OCI-M2 (cell line): ENCODE data around the gene LRRC32.
"Not testable (repeated sequence)": the region's sequence is repeated elsewhere in the genome, so short reads cannot be mapped to it uniquely, and the experiment has no call there.

Source experiments
- DNase-seq: peaks from one replicate; lab custom pipeline; 2025; ENCODE audit not compliant: unreplicated experiment; lab: John Stamatoyannopoulos, UW

The LRRC32 gene

DNA sequence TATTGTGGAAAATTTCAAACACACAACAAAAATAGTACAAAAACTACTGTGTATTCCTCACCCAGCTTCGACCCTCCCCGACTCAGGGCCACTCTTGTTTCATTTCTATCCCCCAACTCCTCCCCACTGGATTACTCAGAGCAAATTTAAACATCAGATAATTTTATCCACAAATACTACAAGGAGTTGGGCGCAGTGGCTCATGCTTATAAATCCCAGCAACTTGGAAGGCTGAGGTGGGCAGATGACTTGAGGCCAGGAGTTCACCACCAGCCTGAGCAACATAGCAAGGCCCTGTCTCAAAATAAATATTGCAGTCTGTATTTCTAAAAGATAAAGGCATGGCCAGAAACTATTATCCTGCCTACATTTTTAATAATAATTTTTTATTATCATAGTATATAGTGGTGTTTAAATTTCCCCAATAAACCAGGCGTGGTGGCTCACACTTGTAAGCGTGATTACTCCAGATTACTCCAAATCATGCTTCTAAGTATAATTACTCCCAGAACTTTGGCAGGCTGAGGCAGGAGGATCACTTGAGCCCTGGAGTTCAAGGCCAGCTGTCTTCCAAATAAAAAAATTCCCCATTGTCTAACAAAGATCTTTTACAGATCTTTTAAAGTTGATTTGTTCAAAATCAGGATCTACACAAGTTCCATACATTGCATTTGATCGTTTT lies 39.8 kb downstream of the LRRC32 start:
- no peak for DNase-seq

DNA sequence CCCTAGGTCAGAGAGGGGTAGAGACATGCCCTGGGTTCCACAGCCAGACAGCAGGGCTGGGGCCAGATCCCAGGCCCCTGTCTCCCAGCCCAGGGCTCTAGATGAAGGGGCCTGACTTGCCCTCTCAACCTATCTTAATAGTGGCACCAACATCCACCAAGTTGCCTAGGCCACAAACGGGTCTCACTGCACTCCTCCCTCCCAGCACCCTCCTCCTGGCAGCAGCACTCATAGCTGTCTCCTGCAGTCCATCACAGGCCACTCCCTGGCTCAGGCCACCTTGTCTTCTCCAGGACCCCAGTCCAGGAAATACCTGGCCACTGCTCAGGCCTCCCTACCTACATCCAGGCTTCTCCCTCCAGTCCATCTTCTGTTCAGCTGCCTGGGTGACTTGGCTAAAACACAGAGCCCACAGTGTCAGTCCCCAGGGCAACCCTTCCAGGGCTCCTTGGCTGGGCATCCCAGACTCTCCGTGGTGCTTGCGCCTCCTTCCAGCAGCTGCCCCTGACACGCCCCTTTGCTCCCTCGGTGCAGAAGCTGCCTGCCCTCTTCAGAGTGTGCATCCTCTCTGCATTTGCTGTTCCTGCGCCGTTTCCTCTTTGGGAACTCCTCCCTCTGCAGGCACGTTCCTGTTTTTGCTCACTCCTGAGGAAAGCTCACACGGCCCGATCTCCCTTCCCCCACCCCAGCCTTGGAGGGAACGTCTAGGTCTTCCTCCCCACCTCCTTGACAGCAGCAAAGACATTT lies 40.5 kb downstream of the LRRC32 start:
- DNase-seq: no peak

DNA sequence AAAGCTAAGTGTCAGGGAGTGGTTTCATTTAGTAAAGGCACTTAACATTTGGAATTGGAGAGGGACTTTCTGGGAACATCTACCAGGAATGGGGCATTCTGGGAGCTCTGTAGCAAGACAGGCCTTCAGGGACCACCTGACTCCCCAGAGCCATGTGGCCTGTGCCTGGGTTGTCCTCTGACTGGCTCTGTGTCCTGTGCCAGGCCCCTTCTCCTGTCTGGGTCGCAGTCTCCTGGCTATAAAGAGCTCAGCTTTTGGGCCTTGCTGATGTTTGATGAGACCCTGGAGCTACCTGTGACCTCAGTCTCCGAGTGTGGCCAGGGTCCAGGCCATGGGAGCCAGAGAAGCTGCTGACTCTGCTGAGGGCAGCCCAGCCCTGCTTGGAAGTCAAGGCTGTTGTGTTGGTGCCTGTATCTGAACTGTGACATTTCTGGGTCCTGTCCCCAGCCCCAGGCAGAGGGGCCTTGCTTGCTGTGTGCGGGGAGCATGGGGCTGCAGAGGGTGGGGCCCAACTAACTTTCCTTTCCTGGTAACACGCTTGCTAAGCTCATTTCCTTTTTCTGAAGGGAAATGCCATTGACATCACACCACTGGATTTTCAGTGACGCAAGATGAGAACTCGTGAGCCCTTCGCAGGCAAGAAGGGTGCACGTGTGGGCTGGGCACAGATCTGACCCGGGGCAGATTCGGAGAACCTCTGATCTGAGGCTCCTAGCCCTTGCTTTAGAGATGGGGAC lies 41.3 kb downstream of the LRRC32 start:
- DNase-seq: no peak

DNA sequence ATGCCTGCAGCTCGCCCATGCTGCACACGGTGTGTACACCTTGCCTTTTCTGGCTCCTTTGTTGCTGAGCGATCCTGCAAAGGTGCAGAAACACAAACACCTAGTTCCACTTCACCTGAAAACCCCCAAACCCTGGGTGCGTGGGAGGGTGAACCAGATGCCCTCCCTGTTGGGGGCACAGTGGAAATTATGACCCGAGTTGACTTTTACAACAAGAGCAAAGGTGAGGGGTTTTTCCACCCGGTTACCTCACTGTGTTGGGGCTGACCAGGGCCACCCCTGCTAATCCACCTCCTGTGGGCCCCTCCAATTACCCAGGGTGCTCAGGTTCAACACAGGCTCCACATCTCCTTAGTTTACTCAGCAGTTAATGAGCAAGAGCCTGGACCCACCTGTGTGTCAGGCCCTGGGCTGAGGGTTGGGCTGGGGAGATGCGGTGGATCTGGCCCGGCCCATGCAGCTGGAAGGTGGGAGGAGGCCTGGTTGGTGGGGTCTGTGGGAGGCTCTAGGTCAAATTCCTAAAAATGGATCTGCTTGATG lies 42.1 kb downstream of the LRRC32 start:
- no peak for DNase-seq

DNA sequence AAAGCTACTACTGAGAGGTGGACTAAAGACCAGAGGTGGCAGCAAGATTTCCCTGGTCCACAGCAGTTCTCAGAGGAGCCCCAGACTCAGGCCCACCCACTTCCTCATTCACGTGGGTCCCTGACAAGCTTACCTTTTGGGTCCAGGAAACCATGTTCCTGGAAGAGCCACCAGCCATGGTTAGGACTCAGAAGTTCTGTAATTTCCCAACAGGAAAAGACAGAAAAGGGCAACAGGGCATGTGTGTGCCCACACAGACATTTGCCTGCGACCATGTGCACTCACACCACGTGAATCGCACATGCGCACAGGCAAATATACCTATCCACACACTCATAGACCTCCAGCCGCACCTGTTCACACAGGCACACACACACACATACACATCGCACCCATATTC lies 42.9 kb downstream of the LRRC32 start:
- DNase-seq: no peak

DNA sequence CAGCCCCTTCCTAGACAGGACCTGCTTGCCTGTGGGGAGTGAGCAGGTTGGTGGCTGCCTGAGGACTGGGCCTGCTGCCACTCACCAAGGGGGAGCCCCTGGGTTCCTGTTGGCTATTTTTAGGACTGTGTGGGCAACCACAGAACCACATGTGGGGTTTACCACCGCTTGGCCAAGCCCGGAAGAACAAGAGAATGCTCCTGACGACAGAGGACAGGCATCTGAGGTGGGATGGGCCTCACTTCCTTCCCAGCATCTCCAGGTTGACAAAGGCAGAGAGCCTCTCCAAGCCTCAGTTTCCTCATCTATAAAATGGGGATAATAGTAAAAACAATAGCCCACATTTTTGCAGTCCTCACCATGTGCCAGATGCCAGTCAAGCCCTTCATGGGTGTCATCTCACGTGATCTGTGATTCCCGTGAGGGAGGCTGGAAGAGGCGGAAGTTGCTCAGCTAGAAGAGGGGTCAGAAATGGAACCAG lies 43.6 kb downstream of the LRRC32 start:
- no peak for DNase-seq

DNA sequence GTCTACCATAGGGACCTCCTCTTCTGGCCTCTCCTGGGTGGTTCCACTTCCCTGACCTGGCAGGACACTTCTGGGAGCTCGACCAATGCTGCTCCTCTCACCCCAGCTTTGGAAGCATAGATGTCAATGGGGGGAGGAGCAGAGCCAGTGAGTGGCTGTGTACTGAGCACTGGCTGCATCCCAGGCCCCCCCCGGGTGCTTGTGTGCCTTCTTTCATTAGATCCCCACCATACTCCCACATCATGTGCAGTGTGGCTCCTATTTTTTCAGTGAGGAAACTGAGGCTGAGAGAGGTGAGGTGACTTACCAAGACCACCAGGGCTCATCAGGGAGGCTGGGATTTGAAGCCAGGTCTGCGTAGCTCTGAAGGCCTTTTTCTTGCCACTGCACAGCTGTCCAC lies 44.3 kb downstream of the LRRC32 start:
- DNase-seq: no peak

DNA sequence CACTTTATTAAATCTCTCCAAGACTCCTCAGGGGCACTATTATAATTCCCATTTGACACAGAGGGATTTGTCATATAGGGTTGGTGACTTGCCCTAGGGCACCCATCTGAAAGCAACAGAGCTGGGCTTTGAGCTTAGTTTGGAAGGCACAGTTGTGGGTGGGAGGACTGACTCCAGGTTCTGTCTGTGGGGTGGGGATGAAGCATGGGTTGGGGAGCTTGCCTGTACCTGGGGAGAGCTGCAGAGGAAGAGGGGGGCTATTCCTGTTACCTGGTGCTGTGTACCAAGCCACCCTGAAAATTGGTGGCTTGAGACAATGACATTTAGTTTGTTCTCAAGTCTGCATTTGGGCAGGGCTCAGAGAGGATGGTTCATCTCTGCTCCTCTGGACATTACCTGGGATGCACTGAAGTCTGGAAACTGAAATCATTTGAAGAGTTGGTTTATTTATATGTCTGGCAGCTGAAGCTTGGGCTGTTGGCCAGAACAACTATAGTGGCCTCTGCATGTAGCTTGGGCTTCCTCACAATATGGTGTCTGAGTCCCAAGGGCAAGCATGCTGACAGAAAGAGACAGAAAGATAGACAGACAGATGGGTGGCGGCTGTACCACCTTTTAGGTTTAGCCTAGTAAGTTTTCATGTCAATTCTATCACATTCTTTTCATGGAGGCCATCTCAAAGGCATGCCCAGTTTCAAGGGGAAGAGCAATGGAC lies 44.9 kb downstream of the LRRC32 start:
- DNase-seq: no peak

DNA sequence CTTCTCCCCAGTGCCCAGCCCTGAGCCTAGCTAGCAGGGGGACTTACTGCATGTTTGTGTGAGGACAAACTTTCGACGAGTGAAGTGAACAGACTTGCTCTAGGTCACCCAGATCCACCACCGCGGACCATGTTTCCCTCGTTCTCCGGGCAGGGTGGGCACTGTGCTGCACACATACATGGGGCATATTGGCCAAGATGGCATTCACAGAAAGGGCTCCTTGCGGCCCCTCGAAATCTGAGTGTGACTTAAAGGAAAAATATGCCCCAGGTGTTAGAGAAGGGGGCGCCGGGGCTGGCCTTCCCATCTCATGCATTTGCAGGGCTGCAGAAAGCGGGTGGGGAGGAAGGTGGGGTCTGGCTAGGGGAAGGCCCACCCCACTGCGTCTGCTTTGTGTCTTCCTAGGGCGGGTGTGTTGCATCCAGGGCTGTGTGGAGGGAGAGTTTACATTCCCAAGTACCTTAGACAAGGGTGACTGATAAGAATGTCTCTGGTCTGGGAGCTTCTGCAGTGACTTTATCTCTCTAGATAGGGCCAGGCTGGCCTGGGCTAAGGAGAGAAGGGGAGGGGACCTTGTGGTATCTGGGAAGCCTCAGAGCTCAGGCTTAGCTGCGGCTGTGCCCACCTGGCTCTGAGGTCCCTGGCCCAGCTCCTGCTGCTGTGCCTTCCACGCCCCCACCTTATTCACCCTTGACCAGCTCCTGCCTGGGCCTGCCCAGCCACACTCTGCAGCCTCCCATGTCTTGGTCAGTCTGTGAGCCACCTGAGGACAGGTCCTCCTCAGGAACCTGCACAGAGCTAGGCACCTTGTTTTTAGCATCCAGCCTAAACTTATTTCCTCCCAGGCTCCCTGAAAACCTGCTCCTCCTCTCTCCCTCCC lies 45.8 kb downstream of the LRRC32 start:
- no peak for DNase-seq

DNA sequence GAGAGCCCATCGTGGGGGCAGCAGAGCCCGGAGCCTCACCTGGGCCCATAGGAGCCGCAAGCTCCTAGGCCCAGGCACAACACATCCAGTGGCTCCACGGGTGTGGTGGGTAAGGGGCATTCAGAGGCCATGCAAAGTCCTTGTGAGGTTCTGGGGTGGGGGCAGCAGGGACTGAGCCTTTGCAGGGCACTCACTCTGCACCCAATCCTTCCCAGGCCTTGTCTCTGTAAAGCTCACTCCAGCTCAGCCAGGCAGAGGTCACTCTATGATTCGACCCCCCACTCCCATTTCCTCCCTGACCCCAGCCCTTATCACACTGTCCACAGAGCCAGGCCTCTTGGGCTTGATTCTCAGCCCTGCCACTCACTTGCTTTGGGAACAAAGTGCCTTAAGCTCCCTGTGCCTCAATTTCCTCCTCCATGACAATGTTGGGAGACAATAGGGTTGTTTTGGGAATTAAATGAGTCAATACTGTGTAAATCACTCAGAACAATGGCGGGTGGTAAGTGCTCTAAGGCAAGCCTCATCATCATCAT lies 46.6 kb downstream of the LRRC32 start:
- no peak for DNase-seq

DNA sequence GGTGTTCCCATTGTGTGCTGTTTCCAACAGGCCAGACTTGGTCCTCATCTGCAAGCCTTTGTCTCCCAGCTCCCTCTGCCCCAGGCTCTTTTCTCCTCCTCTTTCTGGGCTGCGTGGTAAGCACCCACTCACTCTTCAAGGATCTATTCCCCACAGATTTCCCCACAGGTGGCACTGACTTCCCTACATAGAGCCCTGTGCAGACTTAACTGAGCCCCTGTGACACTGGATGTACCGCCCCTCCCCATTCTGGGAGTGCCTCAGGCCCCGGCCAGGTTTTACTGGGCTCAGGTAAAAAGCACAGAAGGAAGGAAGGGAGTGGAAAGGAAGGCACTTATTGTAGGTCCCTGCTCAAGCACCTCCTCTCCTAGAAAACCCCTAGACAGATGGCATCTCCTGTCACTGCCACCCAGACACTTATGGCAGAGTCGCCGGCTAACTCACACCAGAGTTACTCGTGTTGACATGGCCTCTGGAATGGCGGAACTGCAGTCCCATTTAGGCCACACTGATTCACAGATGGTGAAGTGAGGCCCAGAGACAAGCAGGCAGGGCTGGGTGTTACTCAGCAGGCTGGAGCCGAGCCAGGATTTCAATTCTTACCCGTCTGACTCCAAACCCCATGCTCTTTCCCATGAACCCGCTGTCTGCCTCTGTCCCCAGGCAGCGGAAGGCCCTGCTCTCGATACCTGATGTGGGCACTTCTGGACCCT lies 47.2 kb downstream of the LRRC32 start:
- DNase-seq: no peak

DNA sequence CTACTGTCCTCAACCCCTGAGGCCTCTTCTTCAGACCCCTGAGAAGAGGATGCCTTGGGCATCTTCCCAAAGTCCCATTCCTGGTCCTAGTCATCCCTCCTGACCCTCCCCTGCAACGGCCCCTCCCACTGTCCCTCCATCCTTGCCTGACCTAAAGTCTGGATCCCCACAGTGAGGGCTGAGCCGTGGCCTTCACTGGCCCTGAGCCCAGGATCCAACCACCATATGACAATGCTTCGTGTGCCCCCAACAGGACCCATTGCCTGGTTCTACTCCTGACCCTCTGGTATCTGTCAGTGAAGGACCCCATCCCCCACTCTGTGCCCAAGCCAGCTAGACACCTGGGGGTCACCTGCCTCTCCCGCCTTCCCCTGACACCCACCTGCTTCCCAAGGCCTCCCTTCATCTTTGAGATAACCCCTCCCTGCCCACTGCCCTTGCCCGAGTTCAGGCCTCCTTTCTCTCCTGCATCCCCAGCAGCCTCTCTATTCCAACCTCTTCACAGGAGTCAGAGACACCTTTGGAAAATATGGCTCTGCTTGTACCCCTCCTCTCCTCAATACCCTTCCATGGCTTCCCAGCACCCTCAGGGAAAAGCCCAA lies 48.0 kb downstream of the LRRC32 start:
- DNase-seq: no peak

DNA sequence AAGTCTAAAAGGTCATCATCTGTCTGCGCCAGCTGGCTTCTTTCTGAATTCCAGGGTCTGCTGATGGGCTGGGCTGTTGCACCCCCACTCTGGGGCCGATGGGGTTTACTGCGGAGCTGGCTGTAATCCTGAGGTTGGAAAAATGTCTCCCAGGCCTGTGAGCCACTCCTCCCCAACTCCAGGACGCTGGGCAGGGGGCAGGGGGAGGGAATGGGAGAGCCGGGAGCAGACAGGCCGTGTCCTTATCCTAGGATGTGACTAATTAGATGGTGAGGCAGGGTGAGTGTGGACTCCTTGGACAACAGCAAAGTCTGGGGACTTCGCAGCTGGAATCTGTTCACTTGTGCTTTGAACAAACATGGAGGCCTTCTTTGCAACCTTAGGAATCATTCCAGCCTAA lies 48.7 kb downstream of the LRRC32 start:
- no peak for DNase-seq

DNA sequence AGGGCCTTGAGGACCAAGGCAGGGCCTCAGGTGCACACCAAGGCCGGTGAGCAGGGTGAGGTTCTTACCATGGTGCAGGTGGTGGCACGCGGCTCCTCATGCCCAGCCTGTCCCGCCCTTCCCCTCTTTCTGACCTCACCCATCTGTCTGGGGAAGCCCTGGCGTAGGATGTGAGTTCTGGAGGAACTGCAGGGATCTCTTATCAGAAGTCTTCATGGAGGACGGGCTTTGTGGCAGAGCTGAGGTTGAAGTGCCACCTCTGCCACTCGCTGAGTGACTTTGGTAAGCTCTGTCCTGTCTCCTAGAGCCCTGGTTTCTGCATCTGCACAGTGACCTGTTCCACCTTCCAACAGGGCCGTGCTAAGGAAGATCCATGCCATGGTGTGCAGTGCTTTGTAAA lies 49.1 kb downstream of the LRRC32 start:
- no peak for DNase-seq

DNA sequence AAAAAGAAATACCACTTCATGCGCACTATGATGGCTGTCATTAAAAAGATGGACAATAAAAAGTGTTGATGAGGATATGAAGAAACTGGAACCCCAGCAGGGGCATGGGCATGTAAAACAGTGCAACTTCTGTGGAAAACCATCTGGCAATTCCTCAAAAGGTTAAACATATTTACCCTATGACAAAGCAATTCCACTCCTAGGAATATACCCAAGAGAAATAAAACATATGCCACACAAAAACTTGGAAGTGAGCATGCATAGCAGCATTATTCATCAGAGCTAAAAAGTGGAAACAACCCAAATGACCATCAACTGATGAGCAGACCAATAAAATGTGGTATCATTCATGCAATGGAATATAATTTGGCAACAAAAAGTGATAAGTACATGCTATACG lies 50.1 kb downstream of the LRRC32 start:
- no peak for DNase-seq

DNA sequence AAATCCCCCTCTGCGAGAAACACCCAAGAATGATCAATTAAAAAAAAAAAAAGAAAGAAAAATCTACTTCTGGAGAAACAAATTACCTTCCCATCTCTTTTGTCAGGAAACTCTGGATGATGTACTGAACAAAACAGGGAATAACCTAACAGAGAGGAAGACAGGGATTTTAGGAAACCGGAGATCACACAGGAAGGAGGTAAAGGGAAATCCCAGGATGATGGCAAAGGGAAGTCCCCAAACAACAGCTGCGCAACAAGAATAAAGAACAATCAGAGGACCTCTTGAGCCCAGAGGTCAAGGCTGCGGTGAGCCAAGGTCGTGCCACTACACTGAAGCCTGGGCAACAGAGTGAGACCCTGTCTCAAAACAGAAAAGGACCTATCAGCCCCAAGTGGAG lies 50.7 kb downstream of the LRRC32 start:
- not testable (repeated sequence) for DNase-seq

DNA sequence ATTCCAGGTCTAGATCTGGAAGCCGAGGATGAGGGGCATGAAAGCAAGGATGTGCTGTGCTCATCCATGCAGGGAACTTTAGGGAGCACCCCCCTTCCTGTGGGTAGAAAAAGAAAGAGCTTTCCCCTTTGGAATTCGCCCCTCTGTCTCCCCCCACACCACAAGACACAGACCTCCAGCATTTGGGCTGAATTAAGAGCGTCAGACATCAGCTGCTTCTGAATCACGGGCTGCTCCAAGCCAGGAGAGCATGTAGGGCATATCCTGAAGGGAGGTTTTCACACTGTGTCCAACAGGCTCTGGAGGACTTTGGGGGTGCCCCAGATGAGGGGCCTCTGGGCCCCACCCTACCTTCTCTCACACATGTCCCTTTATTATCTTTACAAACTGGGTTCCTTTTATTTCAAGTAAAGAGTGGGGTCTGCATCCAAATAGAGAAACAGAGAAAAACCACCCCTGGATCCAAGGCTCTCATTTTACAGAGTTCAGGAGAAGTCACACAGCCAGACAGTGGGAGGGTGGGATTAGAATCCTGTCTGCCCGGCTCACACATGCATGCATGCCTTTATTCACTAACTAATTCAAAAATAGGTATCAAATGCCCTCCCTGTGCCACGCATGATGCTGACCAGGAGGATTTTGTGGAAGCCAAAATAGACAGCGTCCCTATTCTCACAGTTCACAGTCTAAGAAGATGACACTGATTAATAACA lies 52.8 kb downstream of the LRRC32 start:
- no peak for DNase-seq
